ENCODE measurements around the gene LAG3.

LAG3 gene

GRCh38 chr12:6772331-6772695 lies at the start of gene LAG3:
Gene LAG3 (plus strand): TSS chr12:6772520. CDS start chr12:6772853, 333 bp downstream.
- Histone ChIP-seq H3K4me3 (ENCODE audit: low read depth in 1 of 2, low read length in 1 of 2) (peak within 1 kb of the TSS in 1 of 2 experiments; percentile 20), H3K9me3 (no peaks in the 10 kb centered on the region), H3K36me3 (no peaks in the 10 kb centered on the region), H3K27ac (no peak within 1 kb of the TSS), H3K4me1 (ENCODE audit: control insufficient read depth in 1 of 2, insufficient read depth in 1 of 2, low read depth in 1 of 2, low read length in 1 of 2) (peaks cover 3 to 18% of the 10 kb centered on the region in 2 experiments), H3K27me3 (peaks cover 100% of the 10 kb centered on the region)
- no peak for TF ChIP-seq CTCF (IDR thresholded peaks at IDR 0.05)

GRCh38 chr12:6722863-6723262 lies 49.5 kb upstream of the LAG3 start:
- H3K27ac ChIP-seq: peak overlapping the region; percentile 98
- peak overlapping the region in 1 of 2 experiments; percentile 67 for H3K4me3 ChIP-seq (ENCODE audit: low read depth in 1 of 2, low read length in 1 of 2)
- peaks cover 6% of the 10 kb centered on the region for H3K36me3 ChIP-seq
- no peaks in the 10 kb centered on the region for H3K27me3 ChIP-seq
- H3K4me1 ChIP-seq (ENCODE audit: control insufficient read depth in 1 of 2, insufficient read depth in 1 of 2, low read depth in 1 of 2, low read length in 1 of 2): peaks cover 18 to 21% of the 10 kb centered on the region in 2 experiments
- TF ChIP-seq CTCF (IDR thresholded peaks at IDR 0.05): no peak
- H3K9me3 ChIP-seq: no peaks in the 10 kb centered on the region

GRCh38 chr12:6723607-6724408 lies 48.5 kb upstream of the LAG3 start, which contains the start of gene COPS7A:
Gene COPS7A (plus strand): TSS chr12:6724046. CDS start chr12:6724657, 611 bp downstream.
- peaks cover 15% of the 10 kb centered on the region for H3K36me3 ChIP-seq

GRCh38 chr12:6724409-6724797 lies 47.9 kb upstream of the LAG3 start:
- H3K4me1 ChIP-seq (ENCODE audit: control insufficient read depth in 1 of 2, insufficient read depth in 1 of 2, low read depth in 1 of 2, low read length in 1 of 2): peaks cover 18 to 21% of the 10 kb centered on the region in 2 experiments
- H3K27ac ChIP-seq: peak overlapping the region; percentile 98
- H3K9me3 ChIP-seq: no peaks in the 10 kb centered on the region
- no peaks in the 10 kb centered on the region for H3K27me3 ChIP-seq
- no peak for TF ChIP-seq CTCF (IDR thresholded peaks at IDR 0.05)
- H3K4me3 ChIP-seq (ENCODE audit: low read depth in 1 of 2, low read length in 1 of 2): peak overlapping the region; percentile 67 to 81
- H3K36me3 ChIP-seq: peaks cover 21% of the 10 kb centered on the region

More at GRCh38 chr12:6723607-6724408, 48.5 kb upstream of the LAG3 start, which contains the start of gene COPS7A:
- H3K4me1 ChIP-seq (ENCODE audit: control insufficient read depth in 1 of 2, insufficient read depth in 1 of 2, low read depth in 1 of 2, low read length in 1 of 2): peaks cover 18 to 21% of the 10 kb centered on the region in 2 experiments
- peak within 1 kb of the TSS; percentile 67 to 81 for H3K4me3 ChIP-seq (ENCODE audit: low read depth in 1 of 2, low read length in 1 of 2)
- H3K9me3 ChIP-seq: no peaks in the 10 kb centered on the region
- H3K27me3 ChIP-seq: no peaks in the 10 kb centered on the region
- TF ChIP-seq CTCF (IDR thresholded peaks at IDR 0.05): peak; percentile 44
- peak within 1 kb of the TSS; percentile 98 for H3K27ac ChIP-seq

- H3K36me3 ChIP-seq: peaks cover 31% of the 10 kb centered on the region
- H3K4me1 ChIP-seq (ENCODE audit: control insufficient read depth in 1 of 2, insufficient read depth in 1 of 2, low read depth in 1 of 2, low read length in 1 of 2): peaks cover 18 to 21% of the 10 kb centered on the region in 2 experiments
- peak overlapping the region; percentile 98 for H3K27ac ChIP-seq
- no peaks in the 10 kb centered on the region for H3K9me3 ChIP-seq
- TF ChIP-seq CTCF (IDR thresholded peaks at IDR 0.05): no peak
- no peaks in the 10 kb centered on the region for H3K27me3 ChIP-seq
- H3K4me3 ChIP-seq (ENCODE audit: low read depth in 1 of 2, low read length in 1 of 2): no peak overlapping the region
These were observed 47.0 kb upstream of the LAG3 start for GRCh38 chr12:6725350-6725749.

All from neutrophil (primary cell).